ENCODE measurements around the gene ST7.
A peak's percentile ranks its signal among the peaks of the same experiment; 100 is the strongest.

ST7 gene

DNA sequence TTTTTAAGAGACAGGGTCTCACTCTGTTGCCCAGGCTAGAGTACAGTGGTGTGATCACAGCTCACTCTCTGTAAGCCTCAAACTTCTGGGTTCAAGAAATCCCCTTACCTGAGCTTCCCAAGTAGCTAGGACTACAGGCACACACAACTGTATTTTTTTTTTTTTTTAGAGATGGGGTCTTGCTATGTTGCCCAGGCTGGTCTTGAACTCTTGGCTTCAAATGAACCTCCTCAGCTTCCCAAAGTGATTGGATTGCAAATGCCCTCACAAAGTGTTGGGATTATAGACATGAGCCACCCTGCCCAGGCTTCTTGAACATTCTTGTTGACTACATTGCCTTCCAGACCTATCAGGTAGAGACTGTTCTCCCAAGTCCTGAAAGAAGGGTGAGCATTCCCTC is 296.9 kb downstream of the ST7 start:
- in situ Hi-C loops (cut with MboI; ENCODE audit: low sequenced_read_pairs, unreplicated experiment): no loop called here
- TF ChIP-seq, protein P1, sequence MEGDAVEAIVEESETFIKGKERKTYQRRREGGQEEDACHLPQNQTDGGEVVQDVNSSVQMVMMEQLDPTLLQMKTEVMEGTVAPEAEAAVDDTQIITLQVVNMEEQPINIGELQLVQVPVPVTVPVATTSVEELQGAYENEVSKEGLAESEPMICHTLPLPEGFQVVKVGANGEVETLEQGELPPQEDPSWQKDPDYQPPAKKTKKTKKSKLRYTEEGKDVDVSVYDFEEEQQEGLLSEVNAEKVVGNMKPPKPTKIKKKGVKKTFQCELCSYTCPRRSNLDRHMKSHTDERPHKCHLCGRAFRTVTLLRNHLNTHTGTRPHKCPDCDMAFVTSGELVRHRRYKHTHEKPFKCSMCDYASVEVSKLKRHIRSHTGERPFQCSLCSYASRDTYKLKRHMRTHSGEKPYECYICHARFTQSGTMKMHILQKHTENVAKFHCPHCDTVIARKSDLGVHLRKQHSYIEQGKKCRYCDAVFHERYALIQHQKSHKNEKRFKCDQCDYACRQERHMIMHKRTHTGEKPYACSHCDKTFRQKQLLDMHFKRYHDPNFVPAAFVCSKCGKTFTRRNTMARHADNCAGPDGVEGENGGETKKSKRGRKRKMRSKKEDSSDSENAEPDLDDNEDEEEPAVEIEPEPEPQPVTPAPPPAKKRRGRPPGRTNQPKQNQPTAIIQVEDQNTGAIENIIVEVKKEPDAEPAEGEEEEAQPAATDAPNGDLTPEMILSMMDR (IDR thresholded peaks at IDR 0.05; ENCODE audit: borderline replicate concordance, control extremely low read depth, extremely low read depth, insufficient read depth, missing control alignments): no peak
- DNase-seq (ENCODE audit: low spot score): no peak

DNA sequence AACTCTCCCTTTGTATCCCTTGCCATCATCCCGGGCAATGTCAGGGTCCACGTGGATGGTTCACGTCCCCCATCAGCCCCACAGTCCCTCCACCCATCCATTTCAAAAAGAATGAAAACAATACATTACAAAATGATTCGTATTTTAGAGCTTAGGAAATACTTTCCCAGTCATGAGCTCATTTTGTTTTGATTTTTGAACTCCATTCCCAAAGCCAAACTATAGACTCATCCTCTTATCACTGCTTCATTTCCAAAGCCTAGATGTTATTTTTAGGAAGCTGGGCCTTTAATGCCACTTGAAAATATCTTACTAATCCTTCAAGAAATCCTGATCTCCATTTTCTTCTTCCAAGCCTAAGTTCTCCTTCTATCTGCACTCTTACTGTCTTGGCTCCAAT is 297.5 kb downstream of the ST7 start:
- TF ChIP-seq, protein P1 (IDR thresholded peaks at IDR 0.05; ENCODE audit: borderline replicate concordance, control extremely low read depth, extremely low read depth, insufficient read depth, missing control alignments): no peak
- DNase-seq (ENCODE audit: low spot score): no peak
- in situ Hi-C loops (cut with MboI; ENCODE audit: low sequenced_read_pairs, unreplicated experiment): no loop called here

DNA sequence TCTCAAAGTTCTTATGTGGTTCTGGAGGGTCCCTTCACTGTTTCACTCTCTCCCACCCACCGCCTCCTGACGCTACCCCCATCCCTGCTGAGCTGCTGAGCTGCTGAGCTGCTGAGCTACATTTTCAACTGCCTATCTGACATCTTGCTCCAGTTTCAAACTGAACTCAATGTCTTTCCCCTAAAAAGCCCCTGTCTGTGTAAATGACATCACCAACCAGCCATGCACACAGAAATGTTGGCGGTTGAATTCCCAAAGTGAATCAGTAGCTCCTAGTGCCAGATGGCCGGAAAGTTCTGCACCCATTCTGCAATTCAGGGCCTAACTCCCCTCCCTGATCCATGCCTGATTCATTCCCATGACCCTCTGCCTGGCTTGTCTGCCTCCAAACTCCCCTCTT is 298.4 kb downstream of the ST7 start:
- peak; percentile 40 for DNase-seq (ENCODE audit: low spot score)
- TF ChIP-seq, protein P1 (IDR thresholded peaks at IDR 0.05; ENCODE audit: borderline replicate concordance, control extremely low read depth, extremely low read depth, insufficient read depth, missing control alignments): no peak
- in situ Hi-C loops (cut with MboI; ENCODE audit: low sequenced_read_pairs, unreplicated experiment): no loop called here

DNA sequence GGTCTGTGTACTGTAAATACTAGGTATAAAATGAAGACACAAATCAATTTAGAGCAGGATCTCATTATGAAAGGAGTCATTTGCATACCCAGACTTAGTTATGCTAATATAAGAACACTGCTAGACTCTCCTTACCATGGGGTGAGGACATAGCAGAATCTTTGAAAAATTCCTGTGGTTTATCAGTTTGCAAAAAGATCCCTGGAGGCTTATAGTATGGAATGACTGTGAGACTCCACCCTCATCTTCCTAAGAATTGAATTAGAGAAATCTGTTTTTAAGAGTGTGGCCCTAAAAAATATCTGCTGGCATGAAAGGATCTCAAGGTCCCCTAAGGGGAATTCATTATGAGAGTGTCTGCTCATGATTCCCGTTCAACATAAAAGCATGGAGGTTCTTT is 306.3 kb downstream of the ST7 start:
- in situ Hi-C loops (cut with MboI; ENCODE audit: low sequenced_read_pairs, unreplicated experiment): no loop called here
- TF ChIP-seq, protein P1 (IDR thresholded peaks at IDR 0.05; ENCODE audit: borderline replicate concordance, control extremely low read depth, extremely low read depth, insufficient read depth, missing control alignments): no peak
- DNase-seq (ENCODE audit: low spot score): no peak

DNA sequence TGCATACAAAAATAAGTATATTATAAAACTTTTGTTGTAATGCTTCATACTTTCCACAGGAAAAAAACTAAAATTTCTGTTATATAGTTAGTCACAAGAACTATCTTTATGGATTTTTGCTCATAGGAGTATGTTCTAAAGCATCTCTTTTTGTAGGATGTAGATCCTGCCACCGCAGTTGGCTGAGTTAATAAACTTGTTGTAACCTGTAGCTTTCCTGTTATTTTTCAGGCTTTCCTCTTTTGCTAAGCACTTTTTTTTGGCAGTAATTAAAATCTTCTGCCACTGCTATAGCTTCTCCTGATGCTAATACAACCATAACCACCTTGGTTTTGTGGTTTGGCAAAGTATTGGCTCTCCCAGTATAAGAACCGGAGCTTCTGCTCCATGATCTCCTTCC is 309.2 kb downstream of the ST7 start:
- DNase-seq (ENCODE audit: low spot score): no peak
- TF ChIP-seq, protein P1 (IDR thresholded peaks at IDR 0.05; ENCODE audit: borderline replicate concordance, control extremely low read depth, extremely low read depth, insufficient read depth, missing control alignments): no peak
- in situ Hi-C loops (cut with MboI; ENCODE audit: low sequenced_read_pairs, unreplicated experiment): no loop called here

DNA sequence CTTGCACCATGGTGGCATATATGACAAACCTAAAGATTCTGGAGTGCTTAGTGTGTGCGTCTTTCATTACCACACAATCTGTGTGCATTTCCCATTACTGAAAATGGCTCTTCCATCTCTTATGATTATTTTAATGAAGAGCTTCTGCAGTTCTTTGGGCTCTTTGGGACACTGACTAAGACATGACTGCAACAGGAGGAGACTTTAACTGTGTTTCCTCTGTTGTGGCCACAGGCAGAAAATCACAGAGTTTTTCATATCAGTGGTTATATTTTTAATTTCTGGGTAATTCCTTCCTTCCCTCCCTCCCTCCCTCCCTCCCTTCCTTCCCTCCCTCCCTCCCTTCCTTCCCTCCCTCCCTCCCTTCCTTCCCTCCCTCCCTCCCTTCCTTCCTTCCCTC is 311.4 kb downstream of the ST7 start:
- DNase-seq (ENCODE audit: low spot score): no peak
- TF ChIP-seq, protein P1 (IDR thresholded peaks at IDR 0.05; ENCODE audit: borderline replicate concordance, control extremely low read depth, extremely low read depth, insufficient read depth, missing control alignments): no peak
- in situ Hi-C loops (cut with MboI; ENCODE audit: low sequenced_read_pairs, unreplicated experiment): no loop called here

DNA sequence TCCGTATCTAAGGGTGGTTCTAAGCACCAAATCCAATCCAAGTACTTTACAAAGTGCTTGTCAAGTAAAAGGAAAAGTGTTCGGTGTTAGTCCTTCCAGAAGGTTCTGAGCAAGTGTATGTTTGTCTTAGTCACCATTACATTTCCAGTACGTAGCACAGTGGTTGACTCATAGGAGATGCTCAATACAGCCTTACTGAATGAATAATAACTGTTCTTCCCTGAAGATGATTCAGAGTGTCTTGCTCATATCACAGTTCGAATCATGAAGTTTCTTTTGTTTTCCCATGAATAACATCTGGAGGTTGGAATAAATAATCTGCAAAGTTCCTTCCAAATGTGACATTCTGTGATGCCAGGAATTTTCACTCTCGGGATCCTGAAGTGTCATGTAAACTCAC is 316.1 kb downstream of the ST7 start:
- TF ChIP-seq, protein P1 (IDR thresholded peaks at IDR 0.05; ENCODE audit: borderline replicate concordance, control extremely low read depth, extremely low read depth, insufficient read depth, missing control alignments): no peak
- no peak for DNase-seq (ENCODE audit: low spot score)
- in situ Hi-C loops (cut with MboI; ENCODE audit: low sequenced_read_pairs, unreplicated experiment): no loop called here
